ENCODE measurements around the gene FZD1.
A peak's percentile ranks its signal among the peaks of the same experiment; 100 is the strongest.

FZD1 gene

GRCh38 chr7:91264924-91265681 is 870 bp downstream of the FZD1 start:
- peak; percentile 50 for DNase-seq (ENCODE audit: low spot score)

- no peak for DNase-seq (ENCODE audit: low spot score)
These were observed 1.4 kb downstream of the FZD1 start for GRCh38 chr7:91265693-91266066.

- no peak for DNase-seq (ENCODE audit: low spot score)
These were observed 1.9 kb downstream of the FZD1 start for GRCh38 chr7:91266067-91266688.

- no peak for DNase-seq (ENCODE audit: low spot score)
These were observed 2.5 kb downstream of the FZD1 start for GRCh38 chr7:91266689-91267090.

GRCh38 chr7:91267171-91267955 is 3.1 kb downstream of the FZD1 start:
- DNase-seq (ENCODE audit: low spot score) = no peak

GRCh38 chr7:91270372-91270771 is 6.1 kb downstream of the FZD1 start:
- DNase-seq (ENCODE audit: low spot score) = no peak

- DNase-seq (ENCODE audit: low spot score) = no peak
These were observed 12.7 kb downstream of the FZD1 start for GRCh38 chr7:91276909-91277308.

- DNase-seq (ENCODE audit: low spot score) = no peak
These were observed 16.0 kb downstream of the FZD1 start for GRCh38 chr7:91280185-91280584.

GRCh38 chr7:91280604-91281003 is 16.4 kb downstream of the FZD1 start:
- DNase-seq (ENCODE audit: low spot score) = no peak

- DNase-seq (ENCODE audit: low spot score) = no peak
These were observed 21.6 kb downstream of the FZD1 start for GRCh38 chr7:91285696-91286355.

GRCh38 chr7:91286432-91286831 is 22.2 kb downstream of the FZD1 start:
- DNase-seq (ENCODE audit: low spot score) = no peak

GRCh38 chr7:91287371-91288084 is 23.3 kb downstream of the FZD1 start:
- DNase-seq (ENCODE audit: low spot score) = peak; percentile 32

- DNase-seq (ENCODE audit: low spot score) = peak; percentile 59
These were observed 24.1 kb downstream of the FZD1 start for GRCh38 chr7:91288208-91288824.

GRCh38 chr7:91289633-91290254 is 25.5 kb downstream of the FZD1 start:
- peak; percentile 44 for DNase-seq (ENCODE audit: low spot score)

GRCh38 chr7:91291302-91291701 is 27.1 kb downstream of the FZD1 start:
- no peak for DNase-seq (ENCODE audit: low spot score)

- DNase-seq (ENCODE audit: low spot score) = no peak
These were observed 27.7 kb downstream of the FZD1 start for GRCh38 chr7:91291902-91292301.

- no peak for DNase-seq (ENCODE audit: low spot score)
These were observed 28.3 kb downstream of the FZD1 start for GRCh38 chr7:91292506-91292905.

- no peak for DNase-seq (ENCODE audit: low spot score)
These were observed 28.9 kb downstream of the FZD1 start for GRCh38 chr7:91293136-91293535.

GRCh38 chr7:91293840-91294239 is 29.6 kb downstream of the FZD1 start:
- no peak for DNase-seq (ENCODE audit: low spot score)

GRCh38 chr7:91294639-91295220 is 30.5 kb downstream of the FZD1 start:
- DNase-seq (ENCODE audit: low spot score) = no peak

GRCh38 chr7:91295576-91295975 is 31.3 kb downstream of the FZD1 start:
- no peak for DNase-seq (ENCODE audit: low spot score)

All from globus pallidus (tissue), 1 donor.